HG03135 (cell line): Measurements from ENCODE around the gene GPR107.

Experiments
- ATAC-seq: cut with Tn5 transposase; IDR thresholded peaks from one replicate; pipeline ENCODE4 v1.9.1; 2021; ENCODE audit warnings: mild to moderate bottlenecking, moderate library complexity; ENCODE audit not compliant: unreplicated experiment

GPR107 gene

GRCh38 chr9:130053109-130053503, 600 bp upstream of the GPR107 start:
- no peak for ATAC-seq

- no peak for ATAC-seq
Measured at GRCh38 chr9:130054325-130054786, 650 bp downstream of the GPR107 start.

GRCh38 chr9:130054820-130055219, 1.1 kb downstream of the GPR107 start:
- ATAC-seq, result no peak

GRCh38 chr9:130058154-130058553, 4.4 kb downstream of the GPR107 start:
- ATAC-seq, result no peak

GRCh38 chr9:130058887-130059286, 5.2 kb downstream of the GPR107 start:
- no peak for ATAC-seq

GRCh38 chr9:130060296-130060695, 6.6 kb downstream of the GPR107 start:
- no peak for ATAC-seq

- no peak for ATAC-seq
Measured at GRCh38 chr9:130062750-130063149, 9.0 kb downstream of the GPR107 start.

- ATAC-seq, result no peak
Measured at GRCh38 chr9:130064621-130065020, 10.9 kb downstream of the GPR107 start.

GRCh38 chr9:130069048-130069447, 15.3 kb downstream of the GPR107 start:
- no peak for ATAC-seq

GRCh38 chr9:130072515-130073235, 19.0 kb downstream of the GPR107 start:
- no peak for ATAC-seq

GRCh38 chr9:130073373-130073772, 19.7 kb downstream of the GPR107 start:
- no peak for ATAC-seq

- no peak for ATAC-seq
Measured at GRCh38 chr9:130078547-130078946, 24.8 kb downstream of the GPR107 start.

- no peak for ATAC-seq
Measured at GRCh38 chr9:130084337-130084736, 30.6 kb downstream of the GPR107 start.

- no peak for ATAC-seq
Measured at GRCh38 chr9:130088051-130088450, 34.3 kb downstream of the GPR107 start.

GRCh38 chr9:130089141-130089540, 35.4 kb downstream of the GPR107 start:
- no peak for ATAC-seq

GRCh38 chr9:130090915-130091314, 37.2 kb downstream of the GPR107 start:
- no peak for ATAC-seq

- no peak for ATAC-seq
Measured at GRCh38 chr9:130092910-130093309, 39.2 kb downstream of the GPR107 start.

GRCh38 chr9:130095872-130096271, 42.2 kb downstream of the GPR107 start:
- ATAC-seq, result no peak

- no peak for ATAC-seq
Measured at GRCh38 chr9:130100681-130101080, 47.0 kb downstream of the GPR107 start.

- ATAC-seq, result no peak
Measured at GRCh38 chr9:130101915-130102314, 48.2 kb downstream of the GPR107 start.

GRCh38 chr9:130104491-130105193, 50.9 kb downstream of the GPR107 start:
- no peak for ATAC-seq

GRCh38 chr9:130106860-130107233, 53.1 kb downstream of the GPR107 start:
- no peak for ATAC-seq
